Body of pancreas (tissue), 4 donors: ENCODE results near the gene ELP4.

Experiments
- CTCF ChIP-seq, 7 experiments: fragments of 450-650 bp in 4 of 7; fragments of 200-600 bp in 3 of 7; sonication (generic) in 3 of 7; IDR thresholded peaks; one replicate each; pipeline ENCODE4 v1.5.1; 2016 to 2019; ENCODE audit warnings: antibody characterized with exemption in 7 of 7
- POLR2A ChIP-seq, 3 donors: fragments of 450-650 bp; IDR thresholded peaks; one replicate each; pipeline ENCODE4 v1.6.1; 2016; ENCODE audit warnings: antibody characterized with exemption in 3 of 3, mild to moderate bottlenecking in 2 of 3

GRCh38 chr11:31687256-31687655 lies 177.7 kb downstream of the ELP4 start:
- TF ChIP-seq CTCF (IDR thresholded peaks at IDR 0.05) (no peak), POLR2A (IDR thresholded peaks at IDR 0.05) (no peak)
